ENCODE data around the gene NWD2. TPM values are rescaled to one million over a fixed set of nuclear protein-coding genes. Genes with fewer than 3 reads are reported as not detected.

Gene NWD2
- total RNA-seq, 1 donor from 2014 or later = 0.64 TPM

DNA sequence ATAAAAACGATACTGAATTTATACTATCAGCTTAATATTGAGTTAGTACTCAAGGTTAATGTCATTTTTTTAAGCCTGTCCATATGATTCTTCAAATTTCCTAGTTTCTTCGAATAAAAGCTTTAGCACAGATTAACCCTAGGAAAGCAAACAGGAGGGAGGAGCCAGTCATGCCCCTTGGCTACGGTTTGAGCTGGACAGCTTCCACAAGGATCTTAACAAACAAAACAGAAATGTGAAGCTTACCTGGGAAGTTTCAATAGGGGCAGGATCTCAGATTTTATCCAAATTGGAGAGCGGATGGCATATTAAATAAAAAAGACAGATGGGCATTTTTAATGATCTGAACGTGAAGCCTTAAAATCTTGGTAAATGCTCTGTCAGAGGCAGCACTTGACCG, 2.3 kb downstream of the NWD2 start:
- Histone ChIP-seq H3K4me3 (no peak overlapping the region), H3K9me3 (no peaks in the 10 kb centered on the region)

GRCh38 chr4:37258221-37258620, 13.7 kb downstream of the NWD2 start:
- no peak for DNase-seq (ENCODE audit: low spot score in 2 of 2)
- H3K27ac ChIP-seq = no peak overlapping the region
- no peaks in the 10 kb centered on the region for H3K4me1 ChIP-seq
- intact Hi-C loops (cut with DNase I) = no loop called here
- no peaks in the 10 kb centered on the region for H3K9me3 ChIP-seq
- no peaks in the 10 kb centered on the region for H3K36me3 ChIP-seq
- no peak for TF ChIP-seq CTCF (IDR thresholded peaks at IDR 0.05)
- no peaks in the 10 kb centered on the region for H3K27me3 ChIP-seq
- H3K4me3 ChIP-seq = no peak overlapping the region

More for the DNA sequence above, 2.3 kb downstream of the NWD2 start:
- no peak for TF ChIP-seq CTCF (IDR thresholded peaks at IDR 0.05)
- intact Hi-C loops (cut with DNase I) = no loop called here
- no peaks in the 10 kb centered on the region for H3K4me1 ChIP-seq
- no peaks in the 10 kb centered on the region for H3K27me3 ChIP-seq
- no peak for DNase-seq (ENCODE audit: low spot score in 2 of 2)
- H3K36me3 ChIP-seq = no peaks in the 10 kb centered on the region
- H3K27ac ChIP-seq = no peak overlapping the region

- Histone ChIP-seq H3K9me3 (no peaks in the 10 kb centered on the region), H3K27me3 (no peaks in the 10 kb centered on the region), H3K27ac (no peak overlapping the region), H3K36me3 (no peaks in the 10 kb centered on the region), H3K4me1 (no peaks in the 10 kb centered on the region), H3K4me3 (no peak overlapping the region)
- TF ChIP-seq CTCF (IDR thresholded peaks at IDR 0.05) = no peak
- intact Hi-C loops (cut with DNase I) = no loop called here
- no peak for DNase-seq (ENCODE audit: low spot score in 2 of 2)
Observed at GRCh38 chr4:37268319-37268718, 23.8 kb downstream of the NWD2 start.

DNA sequence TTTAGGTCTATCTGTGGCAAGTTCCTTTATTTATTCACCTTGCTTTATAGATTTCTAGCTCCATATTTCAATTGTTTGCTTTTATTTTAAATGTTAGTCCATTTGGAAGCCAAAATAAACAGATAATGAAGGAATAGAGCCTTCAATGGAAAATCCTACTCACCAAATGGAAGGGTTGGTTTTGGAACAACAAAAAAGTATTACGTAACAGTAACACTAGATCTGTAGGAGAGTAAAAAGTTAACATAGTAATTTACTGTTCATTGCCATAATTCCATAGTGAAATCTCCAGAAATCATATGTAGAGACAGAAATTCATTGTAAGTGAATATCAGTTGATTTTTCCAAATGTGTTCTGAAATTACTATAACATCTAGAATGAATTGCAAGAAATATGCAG, 34.6 kb downstream of the NWD2 start:
- no peaks in the 10 kb centered on the region for H3K9me3 ChIP-seq
- no peak for TF ChIP-seq CTCF (IDR thresholded peaks at IDR 0.05)
- no peaks in the 10 kb centered on the region for H3K36me3 ChIP-seq
- H3K4me1 ChIP-seq = no peaks in the 10 kb centered on the region
- no peaks in the 10 kb centered on the region for H3K27me3 ChIP-seq
- H3K27ac ChIP-seq = no peak overlapping the region
- no peak for DNase-seq (ENCODE audit: low spot score in 2 of 2)
- H3K4me3 ChIP-seq = no peak overlapping the region
- intact Hi-C loops (cut with DNase I) = no loop called here

DNA sequence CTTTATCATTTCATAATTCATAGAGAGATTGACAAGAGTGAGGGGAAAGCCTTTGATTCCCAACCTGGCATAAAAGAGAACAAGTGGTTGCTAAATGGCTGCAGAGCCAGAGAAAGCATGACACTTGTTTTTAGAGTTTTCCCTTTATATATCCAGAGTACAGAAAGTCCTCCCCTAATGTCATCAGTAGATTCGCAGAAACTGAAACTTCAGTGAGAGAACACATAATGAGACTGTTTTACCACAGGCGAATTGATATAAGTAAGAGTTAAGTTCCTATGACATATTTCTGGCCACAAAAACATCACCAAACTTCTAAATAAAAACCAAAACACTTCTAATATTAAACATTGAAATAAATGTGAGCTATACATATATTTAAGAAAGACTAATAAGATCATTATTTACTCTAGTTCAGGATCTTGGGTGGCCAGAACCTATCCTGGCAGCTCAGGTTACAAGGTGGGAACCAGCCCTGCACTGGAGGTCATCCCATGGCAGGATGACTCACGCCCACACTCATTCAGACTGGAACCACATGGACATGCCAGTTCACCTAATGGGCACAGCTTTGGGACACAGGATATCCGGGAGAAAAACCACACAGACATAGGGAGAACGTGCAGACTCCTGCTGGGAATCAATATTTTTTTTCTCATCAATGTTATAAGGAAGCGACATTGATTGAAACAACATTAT, 35.5 kb downstream of the NWD2 start:
- Histone ChIP-seq H3K9me3 (no peaks in the 10 kb centered on the region), H3K4me1 (no peaks in the 10 kb centered on the region), H3K4me3 (no peak overlapping the region), H3K27me3 (no peaks in the 10 kb centered on the region), H3K27ac (no peak overlapping the region), H3K36me3 (no peaks in the 10 kb centered on the region)
- no peak for TF ChIP-seq CTCF (IDR thresholded peaks at IDR 0.05)
- no peak for DNase-seq (ENCODE audit: low spot score in 2 of 2)
- intact Hi-C loops (cut with DNase I) = no loop called here

DNA sequence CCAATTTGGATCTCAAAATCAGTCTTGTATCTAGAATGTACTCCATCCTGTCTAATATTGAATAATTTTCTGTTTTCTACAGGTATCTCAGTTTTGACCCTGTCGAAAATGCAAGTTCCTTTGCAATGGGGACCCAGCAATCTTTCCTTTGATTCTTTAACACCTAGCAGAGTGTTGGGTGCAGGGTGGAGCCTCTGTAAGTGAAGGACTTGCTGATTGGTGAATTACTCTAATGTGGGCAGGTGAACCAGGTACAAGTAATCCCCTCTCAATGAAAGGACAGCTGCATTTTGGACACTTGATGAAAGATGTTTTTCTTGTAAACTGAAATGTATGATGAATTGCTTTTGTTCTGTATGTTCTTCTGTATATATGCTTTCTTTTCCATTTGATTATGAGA, 54.9 kb downstream of the NWD2 start:
- no peaks in the 10 kb centered on the region for H3K27me3 ChIP-seq
- no peak overlapping the region for H3K4me3 ChIP-seq
- no peaks in the 10 kb centered on the region for H3K36me3 ChIP-seq
- intact Hi-C loops (cut with DNase I) = no loop called here
- no peak overlapping the region for H3K27ac ChIP-seq
- no peaks in the 10 kb centered on the region for H3K9me3 ChIP-seq
- H3K4me1 ChIP-seq = no peaks in the 10 kb centered on the region
- no peak for TF ChIP-seq CTCF (IDR thresholded peaks at IDR 0.05)
- no peak for DNase-seq (ENCODE audit: low spot score in 2 of 2)

Measured in ascending aorta (tissue), 2 donors.